Measurements from ENCODE around the gene FHIP2A.
"Not testable (repeated sequence)": the region's sequence is repeated elsewhere in the genome, so short reads cannot be mapped to it uniquely, and the experiment has no call there.

DNA sequence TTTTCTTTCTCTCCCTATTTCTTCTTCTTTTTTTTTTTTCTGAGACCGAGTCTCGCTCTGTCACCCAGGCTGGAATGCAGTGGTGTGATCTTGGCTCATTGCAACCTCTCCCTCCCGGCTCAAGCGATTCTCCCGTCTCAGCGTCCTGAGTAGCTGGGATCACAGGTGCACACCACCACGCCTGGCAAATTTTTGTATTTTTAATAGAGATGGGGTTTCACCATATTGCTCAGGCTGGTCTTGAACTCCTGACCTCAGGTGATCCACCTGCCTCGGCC lies 35.6 kb downstream of the FHIP2A start:
- TF ChIP-seq, protein P1, sequence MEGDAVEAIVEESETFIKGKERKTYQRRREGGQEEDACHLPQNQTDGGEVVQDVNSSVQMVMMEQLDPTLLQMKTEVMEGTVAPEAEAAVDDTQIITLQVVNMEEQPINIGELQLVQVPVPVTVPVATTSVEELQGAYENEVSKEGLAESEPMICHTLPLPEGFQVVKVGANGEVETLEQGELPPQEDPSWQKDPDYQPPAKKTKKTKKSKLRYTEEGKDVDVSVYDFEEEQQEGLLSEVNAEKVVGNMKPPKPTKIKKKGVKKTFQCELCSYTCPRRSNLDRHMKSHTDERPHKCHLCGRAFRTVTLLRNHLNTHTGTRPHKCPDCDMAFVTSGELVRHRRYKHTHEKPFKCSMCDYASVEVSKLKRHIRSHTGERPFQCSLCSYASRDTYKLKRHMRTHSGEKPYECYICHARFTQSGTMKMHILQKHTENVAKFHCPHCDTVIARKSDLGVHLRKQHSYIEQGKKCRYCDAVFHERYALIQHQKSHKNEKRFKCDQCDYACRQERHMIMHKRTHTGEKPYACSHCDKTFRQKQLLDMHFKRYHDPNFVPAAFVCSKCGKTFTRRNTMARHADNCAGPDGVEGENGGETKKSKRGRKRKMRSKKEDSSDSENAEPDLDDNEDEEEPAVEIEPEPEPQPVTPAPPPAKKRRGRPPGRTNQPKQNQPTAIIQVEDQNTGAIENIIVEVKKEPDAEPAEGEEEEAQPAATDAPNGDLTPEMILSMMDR (IDR thresholded peaks at IDR 0.05): not testable (repeated sequence)
- TF ChIP-seq POLR2A (IDR thresholded peaks at IDR 0.05): not testable (repeated sequence)
